GM03348 (cell line): ENCODE data around the gene PTBP3.
A peak's percentile ranks its signal among the peaks of the same experiment; 100 is the strongest.
"Not testable (repeated sequence)": the region's sequence is repeated elsewhere in the genome, so short reads cannot be mapped to it uniquely, and the experiment has no call there.

Experiments used
- DNase-seq: peaks from one replicate; pipeline ENCODE4 v3.0.0; 2012; ENCODE audit warnings: low spot score

PTBP3 gene

DNA sequence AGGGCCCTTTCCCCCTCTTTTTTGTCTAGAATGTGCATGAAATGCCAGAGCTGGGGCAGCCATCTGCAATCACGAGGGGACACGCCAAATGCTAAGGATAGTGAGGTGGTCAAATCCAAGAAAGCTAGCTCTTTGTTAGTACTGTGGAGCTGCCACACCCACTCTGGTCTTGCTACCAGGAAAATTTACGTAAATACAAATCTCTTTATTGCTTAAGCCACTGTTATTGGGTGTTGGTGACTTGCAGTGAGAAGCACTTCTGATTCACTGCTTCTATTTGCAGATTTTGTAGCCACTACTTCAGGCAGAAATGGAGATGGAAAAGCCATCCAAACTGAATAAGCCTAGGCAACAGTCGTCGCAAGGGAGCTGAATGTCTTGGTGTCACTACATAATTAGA, 132.7 kb downstream of the PTBP3 start:
- no peak for DNase-seq

DNA sequence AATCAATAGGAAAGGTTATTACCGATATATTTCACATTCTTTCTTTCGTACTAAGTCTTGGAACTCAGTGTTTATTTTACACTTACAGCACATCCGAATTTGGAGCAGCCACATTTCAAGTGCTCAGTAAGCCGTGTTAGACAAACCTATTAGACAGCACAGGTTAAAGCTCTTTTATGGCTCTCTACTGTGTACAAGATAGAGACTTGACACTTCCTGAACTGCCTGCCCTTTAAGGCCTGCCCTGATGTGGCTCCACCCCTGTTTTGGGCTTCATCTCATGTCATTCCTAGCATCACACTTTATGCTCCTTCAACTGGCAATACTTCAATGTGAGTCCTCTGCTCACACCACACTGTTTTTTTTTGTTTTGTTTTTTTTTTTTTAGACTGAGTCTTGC, 134.8 kb downstream of the PTBP3 start:
- no peak for DNase-seq

DNA sequence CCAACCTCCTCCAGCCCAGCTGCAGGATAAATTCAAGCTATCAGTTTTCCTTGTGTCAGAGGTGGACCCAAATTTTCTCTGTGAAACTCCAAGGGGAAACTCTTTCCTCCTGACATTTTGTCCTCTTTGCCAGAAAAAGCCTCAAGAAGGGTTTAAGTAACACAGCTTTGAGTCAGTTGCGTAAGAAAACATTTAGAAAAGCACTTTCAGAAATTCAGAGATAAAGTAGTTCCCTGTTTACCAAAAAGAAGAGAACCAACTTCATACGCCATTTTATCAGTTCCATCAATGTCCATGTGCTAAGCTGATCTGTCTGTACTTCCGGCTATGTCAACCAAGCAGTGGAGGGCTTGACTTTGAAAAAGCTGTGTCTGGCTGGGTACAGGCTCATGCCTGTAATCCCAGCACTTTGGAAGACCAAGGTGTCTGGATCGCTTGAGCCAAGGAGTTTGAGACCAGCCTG, 138.4 kb downstream of the PTBP3 start:
- DNase-seq, result no peak

DNA sequence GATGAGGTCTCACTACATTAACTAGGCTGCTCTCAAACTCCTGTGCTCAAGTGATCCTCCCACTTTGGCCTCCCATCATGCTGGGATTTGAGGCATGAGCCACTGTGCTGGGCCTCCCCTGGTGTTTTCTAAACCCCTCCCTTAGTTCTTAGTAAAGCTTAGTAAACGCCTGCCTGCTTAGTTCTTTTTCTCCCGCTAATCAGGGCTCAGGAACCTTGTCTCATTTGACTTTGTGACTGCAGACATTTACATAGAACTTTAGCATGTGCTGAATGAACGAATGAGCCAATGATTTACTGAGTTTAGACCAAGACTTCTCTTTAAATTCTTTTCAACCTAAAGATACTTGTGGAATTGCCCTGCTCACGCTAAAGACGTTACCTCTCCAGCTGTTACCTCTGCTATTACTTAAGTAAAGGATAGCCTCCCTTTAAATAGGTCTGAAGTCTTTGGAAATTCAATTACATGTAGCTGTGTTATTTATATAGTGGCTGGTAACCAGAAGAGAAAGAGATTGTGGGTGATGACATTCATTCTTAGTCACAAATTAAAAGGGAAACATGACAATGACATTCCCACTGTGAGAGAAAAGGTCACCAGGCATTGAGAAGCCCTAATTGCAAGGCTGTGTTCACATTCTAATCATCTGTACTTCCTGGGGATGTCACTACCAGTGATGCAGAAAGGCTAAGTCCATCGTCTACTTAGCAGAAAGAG, 139.7 kb downstream of the PTBP3 start:
- no peak for DNase-seq

DNA sequence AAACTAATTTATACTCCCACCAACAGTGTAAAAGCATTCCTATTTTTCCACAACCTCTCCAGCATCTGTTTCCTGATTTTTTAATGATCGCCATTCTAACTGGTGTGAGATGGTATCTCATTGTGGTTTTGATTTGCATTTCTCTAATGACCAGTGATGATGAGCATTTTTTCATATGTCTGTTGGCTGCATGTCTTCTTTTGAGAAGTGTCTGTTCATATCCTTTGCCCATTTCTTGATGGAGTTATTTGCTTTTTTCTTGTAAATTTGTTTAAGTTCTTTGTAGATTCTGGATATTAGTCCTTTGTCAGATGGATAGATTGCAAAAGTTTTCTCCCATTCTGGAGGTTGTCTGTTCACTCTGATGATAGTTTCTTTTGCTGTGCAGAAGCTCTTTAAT, 143.1 kb downstream of the PTBP3 start:
- not testable (repeated sequence) for DNase-seq

DNA sequence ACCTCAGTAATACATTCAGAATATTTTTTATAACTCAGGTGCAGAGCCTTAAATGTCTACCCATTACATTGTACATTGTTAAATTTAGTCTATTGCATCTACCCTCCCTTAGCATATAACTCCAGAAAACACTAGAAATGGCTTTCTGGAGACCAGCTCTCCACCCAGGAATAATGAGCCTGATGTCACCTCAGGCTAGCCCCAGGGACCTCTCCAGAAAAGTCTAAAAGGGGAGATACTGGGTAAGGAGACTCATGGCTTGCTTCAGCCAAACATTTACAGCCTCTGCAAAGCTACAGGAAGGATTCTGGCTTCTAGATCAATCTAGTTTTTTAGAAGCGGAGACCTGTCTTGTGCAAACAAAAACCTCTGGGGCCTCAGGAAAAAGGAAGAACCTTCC, 144.5 kb downstream of the PTBP3 start:
- no peak for DNase-seq

DNA sequence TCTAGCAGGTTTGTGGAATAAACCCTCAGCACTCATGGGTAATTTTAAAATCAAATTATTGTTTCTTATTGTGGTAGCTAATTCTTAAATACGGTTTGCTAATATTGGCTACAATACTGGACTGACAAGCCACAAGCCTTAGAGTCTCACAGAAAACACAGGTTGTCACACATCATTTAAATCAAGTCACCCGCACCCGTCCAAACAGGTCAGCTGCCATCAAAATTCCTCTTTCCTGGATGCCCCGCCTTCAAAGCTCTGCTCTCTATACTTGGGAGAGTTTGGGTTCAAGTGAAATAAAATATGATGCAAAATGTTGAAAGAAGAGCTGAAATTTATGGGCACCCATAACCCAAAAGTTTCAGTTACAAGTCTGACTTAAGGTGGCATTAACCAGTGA, 146.0 kb downstream of the PTBP3 start:
- no peak for DNase-seq

DNA sequence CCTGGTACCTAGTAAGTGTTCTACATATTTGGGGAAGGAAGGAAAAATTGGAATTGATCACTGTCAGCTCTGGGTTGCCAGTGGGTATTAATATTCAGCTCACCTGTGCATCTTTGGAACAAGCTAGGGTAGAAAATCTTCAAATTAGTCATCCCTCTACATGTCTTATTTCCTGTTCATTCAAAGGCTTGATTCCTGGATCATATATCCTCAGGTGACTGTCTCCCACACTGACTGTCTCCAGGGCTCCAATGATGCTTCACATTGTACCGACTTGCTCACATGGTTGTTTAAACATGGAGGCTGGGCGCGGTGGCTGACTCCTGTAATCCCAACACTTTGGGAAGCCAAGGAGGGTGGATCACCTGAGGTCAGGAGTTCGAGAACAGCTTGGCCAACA, 146.7 kb downstream of the PTBP3 start:
- DNase-seq, result no peak

DNA sequence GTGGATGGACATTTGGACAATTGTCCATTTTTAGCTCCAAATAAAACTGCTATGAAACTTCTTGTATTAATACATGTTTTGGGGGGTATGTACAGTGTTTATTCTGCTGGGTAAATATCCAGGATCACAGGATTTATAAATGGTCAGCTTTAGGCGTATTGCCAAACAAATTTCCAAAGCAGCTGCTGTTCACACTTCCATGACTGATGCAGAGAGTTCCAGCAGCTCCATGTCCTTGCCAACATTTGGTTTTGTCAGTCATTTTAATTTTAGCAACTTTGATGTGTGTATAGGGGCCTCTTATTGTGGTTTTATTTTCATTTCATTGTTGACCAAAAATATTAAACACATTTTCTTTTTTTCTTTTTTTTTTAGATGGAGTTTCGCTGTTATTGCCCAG, 148.5 kb downstream of the PTBP3 start:
- no peak for DNase-seq

DNA sequence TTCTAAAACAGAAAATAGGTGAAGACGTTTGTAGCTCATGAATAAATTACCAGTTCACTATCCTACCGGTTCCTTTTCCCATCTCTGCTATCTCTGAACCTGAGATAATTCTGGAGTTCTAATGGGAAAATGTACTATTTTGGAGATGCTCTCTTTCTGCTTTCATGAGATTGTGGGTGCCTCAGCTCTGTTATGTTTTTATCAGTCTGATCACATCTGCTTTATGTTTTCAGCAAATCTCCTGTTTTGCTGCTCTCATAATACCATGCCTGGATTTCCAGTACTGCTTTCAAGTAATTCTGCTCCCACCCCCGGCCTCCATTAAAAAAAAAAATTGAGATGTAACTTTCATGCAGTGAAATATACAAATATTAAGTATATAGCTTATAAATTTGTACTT, 149.2 kb downstream of the PTBP3 start:
- DNase-seq, result no peak

DNA sequence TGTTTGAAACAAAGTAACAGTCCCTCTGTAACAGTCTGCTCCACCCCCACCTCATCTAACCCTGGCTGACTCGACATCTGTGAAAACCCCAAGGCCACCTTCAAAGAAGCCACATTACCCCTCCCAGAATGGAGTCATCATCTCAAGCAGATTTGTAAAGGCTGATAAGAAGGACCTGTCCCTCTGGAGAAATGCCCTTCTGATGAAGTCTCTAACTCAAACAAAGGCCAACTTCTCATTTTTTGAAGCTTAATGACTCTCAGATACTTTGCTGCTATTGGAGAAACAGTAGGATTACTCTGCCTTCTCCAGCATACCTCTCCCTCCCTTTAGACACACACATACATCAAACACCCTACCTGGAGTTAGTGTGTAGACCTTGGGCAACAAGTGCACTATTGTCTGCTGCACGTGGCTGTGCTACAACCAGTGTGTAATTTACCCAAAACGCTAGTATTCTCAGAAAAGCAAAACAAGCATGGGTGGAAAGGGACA, 153.0 kb downstream of the PTBP3 start:
- DNase-seq, result no peak

DNA sequence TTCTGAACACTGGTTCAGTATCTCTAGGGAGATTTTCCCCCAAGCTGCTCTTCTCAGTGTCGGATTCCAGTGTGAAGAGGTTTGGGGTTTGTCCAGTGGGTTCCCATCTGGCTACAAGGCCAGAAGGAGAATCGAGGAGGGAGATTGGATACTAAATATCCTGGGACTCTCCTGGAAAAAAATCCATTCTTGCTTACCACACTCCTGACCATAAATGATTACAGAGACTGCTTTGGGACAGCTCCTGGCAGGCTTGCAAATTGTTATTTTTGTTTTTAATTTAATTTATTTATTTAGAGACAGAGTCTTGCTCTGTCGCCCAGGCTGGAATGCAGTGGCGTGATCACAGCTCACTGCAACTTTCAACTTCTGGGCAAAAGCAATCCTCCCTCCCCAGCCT, 153.6 kb downstream of the PTBP3 start:
- peak; percentile 56 for DNase-seq

DNA sequence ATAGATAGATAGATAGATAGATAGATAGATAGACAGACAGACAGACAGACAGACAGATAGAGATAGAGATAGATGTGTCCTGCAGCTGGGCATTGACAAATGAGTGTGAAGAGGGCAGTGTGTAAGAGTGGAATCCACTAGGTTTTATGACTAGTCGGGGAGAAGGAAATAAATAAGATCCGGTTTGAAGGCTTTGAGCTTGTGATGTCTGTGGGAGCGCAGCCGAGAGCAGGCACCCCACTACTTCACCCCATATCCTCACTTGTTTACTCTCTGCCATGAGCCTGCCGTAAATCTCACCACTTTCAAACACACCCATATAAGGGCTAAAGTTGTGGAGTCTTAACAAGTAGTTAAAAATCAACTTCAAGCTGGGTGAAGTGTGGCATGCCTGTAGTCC, 156.9 kb downstream of the PTBP3 start:
- no peak for DNase-seq

DNA sequence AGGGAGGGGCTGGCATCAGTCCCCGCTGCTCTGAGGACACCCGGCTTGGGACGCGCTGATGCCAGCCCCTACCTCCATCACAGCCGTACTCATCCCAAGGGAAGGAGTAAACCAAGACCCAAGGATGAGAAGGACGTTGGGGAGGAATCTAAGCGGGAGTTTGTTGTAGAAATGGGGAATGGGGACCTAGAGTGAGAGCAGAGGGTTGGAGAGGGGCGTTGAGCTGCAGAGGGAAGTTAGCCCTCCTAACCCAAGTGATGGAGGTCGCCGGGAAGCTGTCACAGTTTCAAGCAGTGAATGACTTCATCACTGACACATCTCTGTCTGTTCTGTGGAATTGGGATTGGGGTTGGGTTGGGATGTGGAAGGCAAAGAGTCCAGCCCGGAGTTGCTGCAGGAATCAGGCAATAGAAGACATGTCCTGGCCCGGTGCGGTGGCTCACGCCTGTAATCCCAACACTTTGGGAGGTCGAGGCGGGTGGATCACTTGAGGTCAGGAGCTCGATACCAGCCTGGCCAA, 157.6 kb downstream of the PTBP3 start:
- no peak for DNase-seq

DNA sequence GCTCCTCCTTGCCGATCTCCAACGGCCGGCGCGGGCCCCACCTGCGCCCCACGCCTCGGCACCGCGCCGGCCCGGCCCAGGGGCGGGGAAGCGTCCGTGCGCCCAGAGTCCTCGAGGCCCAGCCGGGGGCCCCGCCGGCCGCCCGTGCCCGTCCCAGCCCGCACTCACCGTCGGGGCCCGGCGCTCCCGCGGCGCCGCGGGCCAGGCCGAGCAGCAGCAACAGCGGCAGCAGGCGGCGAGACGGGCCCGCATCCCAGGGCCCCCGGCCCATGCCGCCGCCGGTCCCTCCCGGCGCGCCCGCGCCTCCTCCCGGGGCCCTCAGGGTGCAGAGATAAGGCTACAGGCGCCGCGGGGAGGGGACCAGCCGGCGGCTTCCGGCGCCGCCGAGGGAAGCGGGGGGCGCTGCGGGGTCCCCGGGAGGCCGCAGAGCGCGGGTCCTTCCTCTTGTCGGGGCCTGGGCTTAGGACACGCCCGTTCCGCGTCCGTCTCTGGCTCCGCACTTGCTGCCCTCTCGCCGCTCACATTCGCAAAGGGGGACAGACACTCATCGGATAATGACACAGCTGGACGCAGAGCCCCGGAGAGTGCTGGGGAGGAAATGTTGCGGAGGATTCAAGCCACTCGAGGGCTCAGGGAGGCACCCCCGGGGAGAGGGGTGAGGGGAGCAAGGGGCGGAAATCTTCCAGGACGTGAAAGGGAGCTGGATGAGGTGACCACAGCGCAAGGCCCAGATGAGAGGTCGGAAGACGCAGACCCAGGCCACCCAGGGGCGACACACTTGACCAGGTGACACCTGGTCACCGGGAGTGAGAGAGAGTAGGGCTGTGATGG, 158.2 kb downstream of the PTBP3 start, which contains the start of gene SUSD1:
SUSD1 (minus strand) TSS at position 333 of the 831 bp plus-strand sequence; CDS start at position 271, 62 bp downstream.
- peak; percentile 69 for DNase-seq

DNA sequence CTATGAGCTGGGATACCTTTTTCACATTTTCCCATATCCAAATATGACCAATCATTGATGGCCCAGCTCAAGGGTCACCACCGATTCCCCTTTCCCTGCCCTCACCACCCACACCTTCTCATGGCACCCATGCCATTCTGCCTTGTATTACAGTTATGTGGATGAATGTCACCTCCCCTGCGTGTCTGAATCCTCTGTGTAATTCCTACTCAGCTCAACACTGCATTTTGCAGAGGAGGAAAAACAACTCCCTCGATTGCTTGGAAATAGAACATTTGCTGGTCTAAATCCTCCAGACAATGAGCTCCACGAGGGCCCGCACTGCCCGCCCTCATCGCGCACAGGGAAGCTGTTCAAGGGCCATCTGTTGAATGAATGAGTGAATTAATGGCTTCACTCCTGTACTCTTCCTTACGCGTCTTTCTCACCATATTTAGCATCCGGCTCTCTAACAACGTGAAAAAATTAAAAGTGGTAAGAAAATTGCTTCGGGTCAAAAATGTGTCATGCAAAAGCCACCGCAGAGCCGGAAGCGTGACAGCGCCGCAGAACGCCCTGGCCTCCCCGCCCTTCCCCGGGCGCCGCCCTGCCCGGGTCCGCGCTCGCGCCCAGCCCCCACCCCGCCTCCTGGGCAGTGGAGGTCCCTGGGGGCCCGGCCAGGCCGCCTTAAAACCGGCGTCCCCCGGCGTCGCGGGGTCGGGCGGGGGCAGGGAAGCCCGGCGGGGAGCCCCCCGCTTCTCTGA, 159.0 kb downstream of the PTBP3 start:
- peak; percentile 90 for DNase-seq

DNA sequence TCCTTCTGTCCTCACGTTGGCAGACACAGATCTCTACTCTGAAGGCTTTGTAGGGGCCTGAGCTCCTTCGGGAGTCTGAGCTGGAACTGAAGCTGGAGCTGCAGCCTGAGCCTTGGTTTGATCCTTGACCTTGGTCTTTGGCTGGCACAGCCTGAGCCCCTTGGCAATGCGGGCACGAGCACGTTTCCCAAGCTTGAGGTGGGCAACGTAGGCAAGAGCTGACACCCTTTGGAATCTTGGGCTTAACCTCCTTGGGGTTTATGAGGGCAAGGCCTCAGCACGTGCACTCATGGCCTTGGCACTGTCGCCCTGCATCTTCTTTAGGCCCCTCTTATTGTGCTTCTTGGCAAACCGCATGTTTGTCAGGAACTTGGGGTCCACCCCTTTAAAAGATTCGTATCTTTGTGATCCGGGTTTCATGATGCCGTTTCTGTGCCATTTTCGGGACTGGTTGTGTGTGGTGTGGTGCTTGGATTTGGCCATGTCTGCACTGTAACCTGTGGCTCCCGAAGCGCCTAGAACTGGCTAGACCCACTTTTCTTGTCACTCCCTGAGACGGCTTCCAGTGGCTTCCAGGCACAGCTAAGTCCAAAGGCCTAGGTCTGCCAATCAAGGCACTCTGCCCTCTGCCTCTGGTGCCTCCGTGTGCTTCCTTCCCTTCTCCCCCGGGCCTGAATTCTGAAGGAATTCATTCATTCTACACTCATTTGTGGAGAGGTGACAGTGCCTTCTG, 159.8 kb downstream of the PTBP3 start:
- no peak for DNase-seq

DNA sequence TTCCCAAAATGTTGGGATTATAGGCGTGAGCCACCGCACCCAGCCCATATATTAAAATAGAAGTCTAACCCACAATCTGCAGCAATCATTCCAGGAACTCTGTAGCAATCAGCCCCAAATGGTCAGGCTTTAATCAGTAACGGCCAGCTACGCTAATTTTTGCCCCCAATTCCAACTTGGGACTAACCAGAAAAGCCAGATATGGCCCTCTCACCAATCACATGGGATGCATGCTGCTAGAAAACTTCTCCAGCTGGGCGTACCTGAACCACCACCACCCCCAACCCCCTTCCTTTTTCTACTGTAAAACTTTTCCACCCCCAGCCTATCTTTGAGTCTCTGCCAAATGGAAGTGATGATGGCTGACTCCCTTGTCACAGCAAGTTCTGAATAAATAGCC, 162.5 kb downstream of the PTBP3 start:
- no peak for DNase-seq

DNA sequence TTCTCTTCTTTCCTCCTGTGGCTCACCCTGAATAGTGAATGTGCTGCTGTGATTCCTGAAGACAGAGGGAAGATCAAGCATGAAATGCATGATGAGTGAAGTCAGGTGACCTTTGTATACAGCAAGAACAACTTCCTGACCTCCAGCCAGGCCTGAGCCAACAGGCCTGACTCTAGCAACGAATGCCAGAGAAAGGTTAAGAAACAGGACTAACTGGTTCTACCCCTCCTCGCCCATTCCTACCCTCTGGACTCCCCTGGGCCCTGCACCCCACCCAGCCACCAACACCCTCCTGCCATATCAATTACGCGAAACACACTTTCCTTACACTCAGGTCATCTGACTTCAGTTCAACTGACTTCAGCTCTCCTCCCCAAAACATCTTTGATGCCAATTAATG, 163.2 kb downstream of the PTBP3 start:
- no peak for DNase-seq

DNA sequence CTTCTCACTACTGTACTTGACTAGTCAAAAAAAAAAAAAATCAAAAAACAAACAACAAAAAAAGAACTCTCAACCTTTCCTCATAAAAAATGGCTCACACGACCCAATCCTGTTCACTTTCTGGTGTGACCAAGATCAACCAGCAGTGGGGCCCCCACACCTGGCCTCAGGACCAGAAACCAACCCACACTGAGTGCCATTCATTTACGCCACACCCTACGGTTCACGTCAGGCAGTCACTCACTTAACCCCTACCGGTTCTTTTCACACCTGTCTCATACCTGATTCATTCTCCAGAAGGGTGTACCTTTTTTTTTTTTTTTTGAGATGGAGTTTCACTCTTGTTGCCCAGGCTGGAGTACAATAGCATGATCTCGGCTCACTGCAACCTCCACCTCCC, 164.1 kb downstream of the PTBP3 start:
- no peak for DNase-seq

DNA sequence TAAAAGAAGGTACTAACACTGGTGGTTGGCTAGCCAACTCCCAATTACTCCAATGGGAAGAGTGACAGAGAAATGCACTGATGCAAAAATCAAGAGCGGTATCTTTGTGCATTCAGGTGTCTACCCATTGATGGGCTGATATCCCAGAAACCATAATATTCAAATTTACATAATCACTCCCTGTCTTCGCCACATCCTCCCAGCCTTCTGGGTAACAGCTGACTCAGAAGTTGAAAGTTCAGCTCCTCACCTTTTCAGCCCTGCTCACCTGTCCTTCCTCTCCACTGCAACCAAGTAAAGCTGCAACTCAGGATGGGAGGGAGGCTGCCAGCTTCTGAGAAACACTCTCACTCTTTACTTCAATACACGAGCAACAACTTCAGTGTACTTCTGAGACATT, 165.2 kb downstream of the PTBP3 start:
- DNase-seq, result no peak
